NT2/D1 (cell line): ENCODE data around the gene UGGT2.
"Not testable (repeated sequence)": the region's sequence is repeated elsewhere in the genome, so short reads cannot be mapped to it uniquely, and the experiment has no call there.

Experiments used
- SUZ12 ChIP-seq: IDR thresholded peaks from 2 replicates; pipeline ENCODE4 v1.6.1; 2011; ENCODE audit not compliant: insufficient read length, insufficient read depth; ENCODE audit errors: extremely low read depth
- YY1 ChIP-seq: IDR thresholded peaks from 2 replicates; pipeline ENCODE4 v1.6.1; 2011; ENCODE audit not compliant: insufficient read length, insufficient read depth
- ZNF274 ChIP-seq: IDR thresholded peaks from 2 replicates; pipeline ENCODE4 v1.6.1; 2011; ENCODE audit warnings: mild to moderate bottlenecking, low read depth, low read length

GRCh38 chr13:95845656-95846055 lies 207.5 kb downstream of the UGGT2 start:
- TF ChIP-seq YY1, ZNF274, SUZ12: not testable (repeated sequence)
